HEK293 (cell line): ENCODE data around the gene OR2A5.

Source experiments
- CTCF ChIA-PET: fragments of 350-600 bp; formaldehyde crosslinking; extraction: SDS; loops from one replicate; lab custom pipeline; 2021; ENCODE audit warnings: antibody characterized with exemption; lab: Yijun Ruan, JAX
- POLR2A ChIA-PET: fragments of 300-600 bp; formaldehyde crosslinking; extraction: SDS; loops from one replicate; lab custom pipeline; 2020; ENCODE audit warnings: antibody characterized with exemption, inconsistent platforms; lab: Yijun Ruan, JAX
- H3K27ac ChIP-seq: fragments of 200-500 bp; sonication (Bioruptor generic); 2 replicates; pipeline ENCODE4 v1.5.1; 2014; ENCODE audit warnings: low read depth, low read length, control low read depth, inconsistent platforms; ENCODE audit errors: extremely low read depth
- H3K36me3 ChIP-seq, 2 experiments: fragments of 200-500 bp in 1 of 2; sonication (Bioruptor generic) in 1 of 2; 1 replicate in 1 of 2; 2 replicates in 1 of 2; pipeline ENCODE4 v1.5.1; 2014 to 2017; ENCODE audit warnings: inconsistent platforms in 2 of 2, low read length in 2 of 2; ENCODE audit not compliant: control insufficient read depth in 2 of 2, insufficient read depth in 1 of 2
- H3K4me1 ChIP-seq: fragments of 200-500 bp; sonication (Bioruptor generic); 2 replicates; pipeline ENCODE4 v1.5.1; 2014; ENCODE audit warnings: mild to moderate bottlenecking, low read length, inconsistent platforms; ENCODE audit not compliant: control insufficient read depth, insufficient read depth
- H3K4me3 ChIP-seq: 2 replicates; pipeline ENCODE4 v1.5.1; 2011; ENCODE audit warnings: low read depth, mild to moderate bottlenecking, control low read depth, low read length, moderate library complexity
- H3K9me3 ChIP-seq: fragments of 200-500 bp; sonication (Bioruptor generic); 2 replicates; pipeline ENCODE4 v1.5.1; 2014; ENCODE audit warnings: low read depth, low read length, inconsistent platforms; ENCODE audit not compliant: control insufficient read depth, insufficient read depth
- GFI1B ChIP-seq: fragments of 450-650 bp; formaldehyde crosslinking; IDR thresholded peaks from 2 replicates; pipeline ENCODE4 v1.5.1; 2016; ENCODE audit warnings: missing biosample characterization, missing genetic modification characterization
- OSR2 ChIP-seq: fragments of 450-650 bp; formaldehyde crosslinking; IDR thresholded peaks from 2 replicates; pipeline ENCODE4 v1.5.1; 2016; ENCODE audit warnings: missing biosample characterization, missing genetic modification characterization
- ZBTB17 ChIP-seq: fragments of 450-650 bp; formaldehyde crosslinking; IDR thresholded peaks from 2 replicates; pipeline ENCODE4 v1.5.1; 2016; ENCODE audit warnings: missing biosample characterization, missing genetic modification characterization
- ZBTB26 ChIP-seq: fragments of 450-650 bp; formaldehyde crosslinking; optimal IDR thresholded peaks from 2 replicates; pipeline ENCODE3; 2016; ENCODE audit warnings: missing biosample characterization, mild to moderate bottlenecking, missing genetic modification characterization
- ZFP69B ChIP-seq: fragments of 450-650 bp; formaldehyde crosslinking; IDR thresholded peaks from 2 replicates; pipeline ENCODE4 v1.5.1; 2016; ENCODE audit warnings: missing biosample characterization, missing genetic modification characterization
- ZNF18 ChIP-seq: fragments of 450-650 bp; formaldehyde crosslinking; IDR thresholded peaks from 2 replicates; pipeline ENCODE4 v1.5.1; 2016; ENCODE audit warnings: missing biosample characterization, missing genetic modification characterization
- ZNF184 ChIP-seq: fragments of 450-650 bp; IDR thresholded peaks from 2 replicates; pipeline ENCODE4 v1.5.1; 2018; ENCODE audit warnings: missing biosample characterization, mild to moderate bottlenecking, missing genetic modification characterization
- ZNF2 ChIP-seq: fragments of 450-650 bp; formaldehyde crosslinking; IDR thresholded peaks from 2 replicates; pipeline ENCODE4 v1.5.1; 2016; ENCODE audit warnings: missing biosample characterization, missing genetic modification characterization
- ZNF37A ChIP-seq: fragments of 450-650 bp; IDR thresholded peaks from 2 replicates; pipeline ENCODE4 v1.5.1; 2018; ENCODE audit warnings: missing biosample characterization, missing genetic modification characterization
- ZNF473 ChIP-seq: fragments of 450-650 bp; formaldehyde crosslinking; IDR thresholded peaks from 2 replicates; pipeline ENCODE4 v1.5.1; 2017; ENCODE audit warnings: missing biosample characterization, missing genetic modification characterization
- ZNF529 ChIP-seq: fragments of 450-650 bp; formaldehyde crosslinking; IDR thresholded peaks from 2 replicates; pipeline ENCODE4 v1.5.1; 2017; ENCODE audit warnings: missing genetic modification characterization, missing biosample characterization; ENCODE audit not compliant: insufficient replicate concordance
- TF ChIP-seq, protein P1 (sequence below): fragments of 450-650 bp; formaldehyde crosslinking; IDR thresholded peaks from 2 replicates; pipeline ENCODE4 v1.5.1; 2016; ENCODE audit warnings: missing biosample characterization, missing genetic modification characterization
- TF ChIP-seq, protein P2 (sequence below): fragments of 450-650 bp; formaldehyde crosslinking; conservative IDR thresholded peaks from 2 replicates; pipeline ENCODE4 v1.5.1; 2016; ENCODE audit warnings: low read depth, missing biosample characterization, missing genetic modification characterization
- TF ChIP-seq, protein P3 (sequence below): fragments of 450-650 bp; formaldehyde crosslinking; IDR thresholded peaks from 2 replicates; pipeline ENCODE4 v1.5.1; 2016; ENCODE audit warnings: missing biosample characterization, missing genetic modification characterization
- TF ChIP-seq, protein P4 (sequence below): fragments of 450-650 bp; formaldehyde crosslinking; IDR thresholded peaks from 2 replicates; pipeline ENCODE4 v1.5.1; 2016; ENCODE audit warnings: missing biosample characterization, missing genetic modification characterization
- TF ChIP-seq, protein P5 (sequence below): fragments of 450-650 bp; formaldehyde crosslinking; IDR thresholded peaks from 2 replicates; pipeline ENCODE4 v1.5.1; 2016; ENCODE audit warnings: missing biosample characterization, missing genetic modification characterization

The OR2A5 gene

GRCh38 chr7:144063710-144064109 lies 15.0 kb downstream of the OR2A5 start:
- no peaks in the 10 kb centered on the region for H3K36me3 ChIP-seq
- TF ChIP-seq ZNF184 = no peak
- TF ChIP-seq, protein P1, sequence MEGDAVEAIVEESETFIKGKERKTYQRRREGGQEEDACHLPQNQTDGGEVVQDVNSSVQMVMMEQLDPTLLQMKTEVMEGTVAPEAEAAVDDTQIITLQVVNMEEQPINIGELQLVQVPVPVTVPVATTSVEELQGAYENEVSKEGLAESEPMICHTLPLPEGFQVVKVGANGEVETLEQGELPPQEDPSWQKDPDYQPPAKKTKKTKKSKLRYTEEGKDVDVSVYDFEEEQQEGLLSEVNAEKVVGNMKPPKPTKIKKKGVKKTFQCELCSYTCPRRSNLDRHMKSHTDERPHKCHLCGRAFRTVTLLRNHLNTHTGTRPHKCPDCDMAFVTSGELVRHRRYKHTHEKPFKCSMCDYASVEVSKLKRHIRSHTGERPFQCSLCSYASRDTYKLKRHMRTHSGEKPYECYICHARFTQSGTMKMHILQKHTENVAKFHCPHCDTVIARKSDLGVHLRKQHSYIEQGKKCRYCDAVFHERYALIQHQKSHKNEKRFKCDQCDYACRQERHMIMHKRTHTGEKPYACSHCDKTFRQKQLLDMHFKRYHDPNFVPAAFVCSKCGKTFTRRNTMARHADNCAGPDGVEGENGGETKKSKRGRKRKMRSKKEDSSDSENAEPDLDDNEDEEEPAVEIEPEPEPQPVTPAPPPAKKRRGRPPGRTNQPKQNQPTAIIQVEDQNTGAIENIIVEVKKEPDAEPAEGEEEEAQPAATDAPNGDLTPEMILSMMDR = 0 out of 2 replicates have a peak, but pooled peaks have one; percentile 10
- no peaks in the 10 kb centered on the region for H3K9me3 ChIP-seq
- no peak overlapping the region for H3K27ac ChIP-seq
- H3K4me3 ChIP-seq = no peak overlapping the region
- CTCF ChIA-PET = interaction anchor here (0.6 to 1.0 kb wide), 5 partner anchors 10 to 1713 kb away, joined by 3 to 4 read pairs (median 3); no protein-coding TSS in a partner anchor
- no peaks in the 10 kb centered on the region for H3K4me1 ChIP-seq
- POLR2A ChIA-PET = no interaction called here

GRCh38 chr7:144069511-144069910 lies 20.8 kb downstream of the OR2A5 start, which contains the start of gene OR2A25:
TSS of gene OR2A25 (plus strand) at chr7:144069811. CDS start at chr7:144074220, 4,409 bp downstream.
- Histone ChIP-seq H3K4me1 (no peaks in the 10 kb centered on the region), H3K4me3 (no peak within 1 kb of the TSS), H3K27ac (no peak within 1 kb of the TSS), H3K9me3 (no peaks in the 10 kb centered on the region), H3K36me3 (no peaks in the 10 kb centered on the region)
- ChIA-PET CTCF (no interaction called here), POLR2A (no interaction called here)
- TF ChIP-seq, protein P2, sequence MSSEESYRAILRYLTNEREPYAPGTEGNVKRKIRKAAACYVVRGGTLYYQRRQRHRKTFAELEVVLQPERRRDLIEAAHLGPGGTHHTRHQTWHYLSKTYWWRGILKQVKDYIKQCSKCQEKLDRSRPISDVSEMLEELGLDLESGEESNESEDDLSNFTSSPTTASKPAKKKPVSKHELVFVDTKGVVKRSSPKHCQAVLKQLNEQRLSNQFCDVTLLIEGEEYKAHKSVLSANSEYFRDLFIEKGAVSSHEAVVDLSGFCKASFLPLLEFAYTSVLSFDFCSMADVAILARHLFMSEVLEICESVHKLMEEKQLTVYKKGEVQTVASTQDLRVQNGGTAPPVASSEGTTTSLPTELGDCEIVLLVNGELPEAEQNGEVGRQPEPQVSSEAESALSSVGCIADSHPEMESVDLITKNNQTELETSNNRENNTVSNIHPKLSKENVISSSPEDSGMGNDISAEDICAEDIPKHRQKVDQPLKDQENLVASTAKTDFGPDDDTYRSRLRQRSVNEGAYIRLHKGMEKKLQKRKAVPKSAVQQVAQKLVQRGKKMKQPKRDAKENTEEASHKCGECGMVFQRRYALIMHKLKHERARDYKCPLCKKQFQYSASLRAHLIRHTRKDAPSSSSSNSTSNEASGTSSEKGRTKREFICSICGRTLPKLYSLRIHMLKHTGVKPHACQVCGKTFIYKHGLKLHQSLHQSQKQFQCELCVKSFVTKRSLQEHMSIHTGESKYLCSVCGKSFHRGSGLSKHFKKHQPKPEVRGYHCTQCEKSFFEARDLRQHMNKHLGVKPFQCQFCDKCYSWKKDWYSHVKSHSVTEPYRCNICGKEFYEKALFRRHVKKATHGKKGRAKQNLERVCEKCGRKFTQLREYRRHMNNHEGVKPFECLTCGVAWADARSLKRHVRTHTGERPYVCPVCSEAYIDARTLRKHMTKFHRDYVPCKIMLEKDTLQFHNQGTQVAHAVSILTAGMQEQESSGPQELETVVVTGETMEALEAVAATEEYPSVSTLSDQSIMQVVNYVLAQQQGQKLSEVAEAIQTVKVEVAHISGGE (tag by site-specific recombination) = no peak
- TF ChIP-seq ZNF37A (tag by site-specific recombination) (no peak), OSR2 (tag by site-specific recombination) (no peak), ZNF529 (tag by site-specific recombination) (no peak)
- TF ChIP-seq, protein P3, sequence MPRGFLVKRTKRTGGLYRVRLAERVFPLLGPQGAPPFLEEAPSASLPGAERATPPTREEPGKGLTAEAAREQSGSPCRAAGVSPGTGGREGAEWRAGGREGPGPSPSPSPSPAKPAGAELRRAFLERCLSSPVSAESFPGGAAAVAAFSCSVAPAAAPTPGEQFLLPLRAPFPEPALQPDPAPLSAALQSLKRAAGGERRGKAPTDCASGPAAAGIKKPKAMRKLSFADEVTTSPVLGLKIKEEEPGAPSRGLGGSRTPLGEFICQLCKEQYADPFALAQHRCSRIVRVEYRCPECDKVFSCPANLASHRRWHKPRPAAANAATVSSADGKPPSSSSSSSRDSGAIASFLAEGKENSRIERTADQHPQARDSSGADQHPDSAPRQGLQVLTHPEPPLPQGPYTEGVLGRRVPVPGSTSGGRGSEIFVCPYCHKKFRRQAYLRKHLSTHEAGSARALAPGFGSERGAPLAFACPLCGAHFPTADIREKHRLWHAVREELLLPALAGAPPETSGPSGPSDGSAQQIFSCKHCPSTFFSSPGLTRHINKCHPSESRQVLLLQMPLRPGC (tag by site-specific recombination) = no peak

GRCh38 chr7:144069953-144070352 lies 21.2 kb downstream of the OR2A5 start:
- Histone ChIP-seq H3K36me3 (no peaks in the 10 kb centered on the region), H3K4me1 (no peaks in the 10 kb centered on the region), H3K27ac (no peak overlapping the region), H3K4me3 (no peak overlapping the region), H3K9me3 (no peaks in the 10 kb centered on the region)
- ChIA-PET CTCF (interaction anchor here (1.0 kb wide), 1 partner anchor 855 kb away, joined by 3 read pairs; no protein-coding TSS in a partner anchor), POLR2A (no interaction called here)
- TF ChIP-seq GFI1B (no peak), ZNF473 (no peak), ZBTB26 (no peak), ZFP69B (tag by site-specific recombination) (no peak), ZNF18 (tag by site-specific recombination) (no peak), ZBTB17 (no peak), ZNF2 (no peak)
- TF ChIP-seq, protein P4, sequence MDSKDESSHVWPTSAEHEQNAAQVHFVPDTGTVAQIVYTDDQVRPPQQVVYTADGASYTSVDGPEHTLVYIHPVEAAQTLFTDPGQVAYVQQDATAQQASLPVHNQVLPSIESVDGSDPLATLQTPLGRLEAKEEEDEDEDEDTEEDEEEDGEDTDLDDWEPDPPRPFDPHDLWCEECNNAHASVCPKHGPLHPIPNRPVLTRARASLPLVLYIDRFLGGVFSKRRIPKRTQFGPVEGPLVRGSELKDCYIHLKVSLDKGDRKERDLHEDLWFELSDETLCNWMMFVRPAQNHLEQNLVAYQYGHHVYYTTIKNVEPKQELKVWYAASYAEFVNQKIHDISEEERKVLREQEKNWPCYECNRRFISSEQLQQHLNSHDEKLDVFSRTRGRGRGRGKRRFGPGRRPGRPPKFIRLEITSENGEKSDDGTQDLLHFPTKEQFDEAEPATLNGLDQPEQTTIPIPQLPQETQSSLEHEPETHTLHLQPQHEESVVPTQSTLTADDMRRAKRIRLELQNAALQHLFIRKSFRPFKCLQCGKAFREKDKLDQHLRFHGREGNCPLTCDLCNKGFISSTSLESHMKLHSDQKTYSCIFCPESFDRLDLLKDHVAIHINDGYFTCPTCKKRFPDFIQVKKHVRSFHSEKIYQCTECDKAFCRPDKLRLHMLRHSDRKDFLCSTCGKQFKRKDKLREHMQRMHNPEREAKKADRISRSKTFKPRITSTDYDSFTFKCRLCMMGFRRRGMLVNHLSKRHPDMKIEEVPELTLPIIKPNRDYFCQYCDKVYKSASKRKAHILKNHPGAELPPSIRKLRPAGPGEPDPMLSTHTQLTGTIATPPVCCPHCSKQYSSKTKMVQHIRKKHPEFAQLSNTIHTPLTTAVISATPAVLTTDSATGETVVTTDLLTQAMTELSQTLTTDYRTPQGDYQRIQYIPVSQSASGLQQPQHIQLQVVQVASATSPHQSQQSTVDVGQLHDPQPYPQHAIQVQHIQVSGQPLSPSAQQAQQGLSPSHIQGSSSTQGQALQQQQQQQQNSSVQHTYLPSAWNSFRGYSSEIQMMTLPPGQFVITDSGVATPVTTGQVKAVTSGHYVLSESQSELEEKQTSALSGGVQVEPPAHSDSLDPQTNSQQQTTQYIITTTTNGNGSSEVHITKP (tag by site-specific recombination) = no peak
- TF ChIP-seq, protein P5, sequence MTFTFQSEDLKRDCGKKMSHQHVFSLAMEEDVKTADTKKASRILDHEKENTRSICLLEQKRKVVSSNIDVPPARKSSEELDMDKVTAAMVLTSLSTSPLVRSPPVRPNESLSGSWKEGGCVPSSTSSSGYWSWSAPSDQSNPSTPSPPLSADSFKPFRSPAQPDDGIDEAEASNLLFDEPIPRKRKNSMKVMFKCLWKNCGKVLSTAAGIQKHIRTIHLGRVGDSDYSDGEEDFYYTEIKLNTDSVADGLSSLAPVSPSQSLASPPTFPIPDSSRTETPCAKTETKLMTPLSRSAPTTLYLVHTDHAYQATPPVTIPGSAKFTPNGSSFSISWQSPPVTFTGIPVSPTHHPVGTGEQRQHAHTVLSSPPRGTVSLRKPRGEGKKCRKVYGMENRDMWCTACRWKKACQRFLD (tag by site-specific recombination) = no peak
